Measurements from ENCODE around the gene ARL5C.

Gene ARL5C

DNA sequence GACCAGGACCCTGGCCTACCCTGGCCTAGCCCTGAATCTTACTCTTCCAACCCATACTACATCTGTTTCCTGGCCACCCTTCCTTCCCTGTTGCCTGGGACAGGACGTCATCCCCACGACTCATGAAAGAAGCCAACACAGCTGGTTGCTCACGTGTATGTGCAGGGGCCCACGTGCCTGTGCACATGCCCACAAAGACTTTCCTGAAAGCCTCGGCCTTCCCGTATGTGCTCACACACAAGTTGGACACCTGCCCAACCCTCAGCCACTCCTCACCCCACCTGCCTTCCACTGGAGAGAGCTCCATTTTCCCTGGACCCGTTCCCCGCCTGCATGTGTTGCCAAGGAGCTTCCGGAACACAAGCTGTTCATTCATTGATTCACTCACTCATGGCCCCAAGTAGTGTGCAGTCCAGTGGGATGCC lies 21.5 kb downstream of the ARL5C start:
- peak; percentile 62 for TF ChIP-seq FOXP2 (optimal IDR thresholded peaks at IDR 0.05; ENCODE audit: borderline replicate concordance, extremely low read depth, extremely low read length, insufficient read depth)
- no peak for TF ChIP-seq REST (IDR thresholded peaks at IDR 0.05; ENCODE audit: insufficient read depth in 1 of 2, low read depth in 2 of 2, low read length in 2 of 2)

GRCh38 chr17:39143552-39144093 lies 22.3 kb downstream of the ARL5C start:
- no peak for TF ChIP-seq SIN3A (IDR thresholded peaks at IDR 0.05; ENCODE audit: borderline replicate concordance, insufficient read depth, low read length)
- no peak for TF ChIP-seq POLR2AphosphoS5 (IDR thresholded peaks at IDR 0.05; ENCODE audit: low read depth, low read length)
- TF ChIP-seq TAF1 (IDR thresholded peaks at IDR 0.05; ENCODE audit: borderline replicate concordance, insufficient read depth, low read length): no peak
- TF ChIP-seq REST (IDR thresholded peaks at IDR 0.05; ENCODE audit: insufficient read depth in 1 of 2, low read depth in 2 of 2, low read length in 2 of 2): no peak
- no peak for TF ChIP-seq FOXP2 (optimal IDR thresholded peaks at IDR 0.05; ENCODE audit: borderline replicate concordance, extremely low read depth, extremely low read length, insufficient read depth)

- TF ChIP-seq FOXP2 (optimal IDR thresholded peaks at IDR 0.05; ENCODE audit: borderline replicate concordance, extremely low read depth, extremely low read length, insufficient read depth) (no peak), SIN3A (IDR thresholded peaks at IDR 0.05; ENCODE audit: borderline replicate concordance, insufficient read depth, low read length) (no peak), TAF1 (IDR thresholded peaks at IDR 0.05; ENCODE audit: borderline replicate concordance, insufficient read depth, low read length) (no peak), REST (IDR thresholded peaks at IDR 0.05; ENCODE audit: insufficient read depth in 1 of 2, low read depth in 2 of 2, low read length in 2 of 2) (no peak), POLR2AphosphoS5 (IDR thresholded peaks at IDR 0.05; ENCODE audit: low read depth, low read length) (no peak)
Observed at GRCh38 chr17:39141915-39142664, 23.9 kb downstream of the ARL5C start.

DNA sequence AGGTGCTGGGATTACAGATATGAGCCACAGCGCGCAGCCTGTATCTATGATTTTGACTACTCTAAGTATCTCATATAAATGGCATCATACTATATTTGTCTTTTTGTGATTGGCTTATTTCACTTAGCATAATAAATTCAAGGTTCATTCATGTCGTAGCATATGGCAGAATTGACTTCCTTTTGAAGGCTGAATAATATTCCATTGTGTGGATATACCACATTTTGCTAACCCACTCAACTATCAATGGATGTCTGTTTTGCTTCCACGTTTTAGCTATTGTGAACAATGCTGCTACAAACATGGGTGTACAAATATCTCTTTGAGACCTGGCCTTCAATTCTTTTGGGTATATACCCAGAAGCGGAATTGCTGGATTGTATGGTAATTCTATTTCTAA lies 24.7 kb downstream of the ARL5C start:
- TF ChIP-seq FOXP2 (optimal IDR thresholded peaks at IDR 0.05; ENCODE audit: borderline replicate concordance, extremely low read depth, extremely low read length, insufficient read depth) (no peak), REST (IDR thresholded peaks at IDR 0.05; ENCODE audit: insufficient read depth in 1 of 2, low read depth in 2 of 2, low read length in 2 of 2) (no peak), TAF1 (IDR thresholded peaks at IDR 0.05; ENCODE audit: borderline replicate concordance, insufficient read depth, low read length) (no peak), POLR2AphosphoS5 (IDR thresholded peaks at IDR 0.05; ENCODE audit: low read depth, low read length) (no peak), SIN3A (IDR thresholded peaks at IDR 0.05; ENCODE audit: borderline replicate concordance, insufficient read depth, low read length) (no peak)

All from PFSK-1 (cell line).